Measurements from ENCODE around the gene MYO5B. TPM values are rescaled to one million over a fixed set of nuclear protein-coding genes. Genes with fewer than 3 reads are reported as not detected.

The MYO5B gene
- total RNA-seq, 1 experiment from 2014 or later = 32.1 TPM

GRCh38 chr18:50033004-50033403, 161.9 kb downstream of the MYO5B start:
- no peaks in the 10 kb centered on the region for H3K79me2 ChIP-seq (ENCODE audit: insufficient read depth, low read length)
- ChIA-PET RAD21 (ENCODE audit: low non-redundant PET in 1 of 2, low total read pairs in 2 of 2, uncharacterized antibody in 2 of 2, unreplicated experiment in 2 of 2) (no interaction called here), CTCF (no interaction called here), POLR2A (no interaction called here)
- H2AFZ ChIP-seq (ENCODE audit: low read depth, low read length, poor library complexity, severe bottlenecking) = no peak overlapping the region
- ATAC-seq (no peak), DNase-seq (ENCODE audit: low read depth, low spot score) (no peak)
- no peaks in the 10 kb centered on the region for H3K9me3 ChIP-seq (ENCODE audit: control insufficient read depth in 1 of 2, insufficient read depth in 1 of 2, low read depth in 1 of 2, low read length in 2 of 2)
- no peak overlapping the region for H3K27ac ChIP-seq (ENCODE audit: low read depth, low read length)
- H3K4me2 ChIP-seq (ENCODE audit: low read length) = no peak overlapping the region
- intact Hi-C loops (cut with micrococcal nuclease) = no loop called here
- no TSS peak for BruUV-seq (replicated peaks)
- H3K27me3 ChIP-seq (ENCODE audit: insufficient read depth, low read length) = no peaks in the 10 kb centered on the region
- no peaks in the 10 kb centered on the region for H4K20me1 ChIP-seq (ENCODE audit: insufficient read depth)
- H3K9ac ChIP-seq (ENCODE audit: low read length) = no peak overlapping the region
- TF ChIP-seq SIN3A (IDR thresholded peaks at IDR 0.05; ENCODE audit: low read depth) = no peak
- TF ChIP-seq JUND (IDR thresholded peaks at IDR 0.05) = no peak
- TF ChIP-seq POLR2A (IDR thresholded peaks at IDR 0.05; ENCODE audit: borderline replicate concordance, extremely low read depth, insufficient read depth, insufficient read length) = no peak
- no peak for TF ChIP-seq EZH2phosphoT487 (IDR thresholded peaks at IDR 0.05; ENCODE audit: borderline replicate concordance)
- TF ChIP-seq POLR2AphosphoS5 (IDR thresholded peaks at IDR 0.05; ENCODE audit: low read depth, low read length) = no peak
- no peak for TF ChIP-seq ZFX (IDR thresholded peaks at IDR 0.05)
- no peaks in the 10 kb centered on the region for H3K4me1 ChIP-seq (ENCODE audit: control insufficient read depth in 1 of 2, insufficient read depth in 2 of 2, low read length in 2 of 2)
- no peaks in the 10 kb centered on the region for H3K36me3 ChIP-seq (ENCODE audit: control insufficient read depth in 1 of 2, insufficient read depth in 2 of 2, low read length in 2 of 2)
- no peak overlapping the region for H3K4me3 ChIP-seq (replicated peaks in 1 of 2; ENCODE audit: low read depth in 1 of 2, low read length in 2 of 2)
- H3K9me2 ChIP-seq (ENCODE audit: insufficient read depth) = no peaks in the 10 kb centered on the region

GRCh38 chr18:50030146-50030545, 164.8 kb downstream of the MYO5B start:
- Histone ChIP-seq H4K20me1 (ENCODE audit: insufficient read depth) (no peaks in the 10 kb centered on the region), H3K4me2 (ENCODE audit: low read length) (no peak overlapping the region), H3K9me3 (ENCODE audit: control insufficient read depth in 1 of 2, insufficient read depth in 1 of 2, low read depth in 1 of 2, low read length in 2 of 2) (peaks cover 0 to 3% of the 10 kb centered on the region in 2 experiments; a peak in 1 of 4 replicates), H3K9me2 (ENCODE audit: insufficient read depth) (no peaks in the 10 kb centered on the region), H3K79me2 (ENCODE audit: insufficient read depth, low read length) (no peaks in the 10 kb centered on the region), H3K27me3 (ENCODE audit: insufficient read depth, low read length) (no peaks in the 10 kb centered on the region), H2AFZ (ENCODE audit: low read depth, low read length, poor library complexity, severe bottlenecking) (no peak overlapping the region), H3K9ac (ENCODE audit: low read length) (no peak overlapping the region), H3K4me3 (replicated peaks in 1 of 2; ENCODE audit: low read depth in 1 of 2, low read length in 2 of 2) (no peak overlapping the region), H3K27ac (ENCODE audit: low read depth, low read length) (no peak overlapping the region), H3K36me3 (ENCODE audit: control insufficient read depth in 1 of 2, insufficient read depth in 2 of 2, low read length in 2 of 2) (no peaks in the 10 kb centered on the region), H3K4me1 (ENCODE audit: control insufficient read depth in 1 of 2, insufficient read depth in 2 of 2, low read length in 2 of 2) (no peaks in the 10 kb centered on the region)
- TF ChIP-seq ZNF274 (IDR thresholded peaks at IDR 0.05; ENCODE audit: low read depth, low read length) (no peak), EGR1 (IDR thresholded peaks at IDR 0.05; ENCODE audit: low read depth) (no peak), RAD21 (IDR thresholded peaks at IDR 0.05; ENCODE audit: low read depth) (no peak), REST (IDR thresholded peaks at IDR 0.05; ENCODE audit: low read depth) (no peak), MAX (IDR thresholded peaks at IDR 0.05) (no peak), POLR2A (IDR thresholded peaks at IDR 0.05; ENCODE audit: borderline replicate concordance, extremely low read depth, insufficient read depth, insufficient read length) (no peak), CEBPB (IDR thresholded peaks at IDR 0.05; ENCODE audit: low read depth) (no peak), ELF1 (IDR thresholded peaks at IDR 0.05; ENCODE audit: borderline replicate concordance, low read depth) (no peak), SRF (IDR thresholded peaks at IDR 0.05; ENCODE audit: low read depth) (no peak), TCF7L2 (IDR thresholded peaks at IDR 0.05; ENCODE audit: borderline replicate concordance, extremely low read depth, insufficient read depth, insufficient read length) (no peak), CBX3 (IDR thresholded peaks at IDR 0.05; ENCODE audit: low read depth) (no peak), ATF3 (IDR thresholded peaks at IDR 0.05) (no peak)
- ChIA-PET RAD21 (ENCODE audit: low non-redundant PET in 1 of 2, low total read pairs in 2 of 2, uncharacterized antibody in 2 of 2, unreplicated experiment in 2 of 2) (no interaction called here), POLR2A (no interaction called here), CTCF (no interaction called here)
- no peak for DNase-seq (ENCODE audit: low read depth, low spot score)
- intact Hi-C loops (cut with micrococcal nuclease) = no loop called here
- no TSS peak for BruUV-seq (replicated peaks)
- no peak for ATAC-seq
